ENCODE results near the gene PPL. TPM values are rescaled to one million over a fixed set of nuclear protein-coding genes. Genes with fewer than 3 reads are reported as not detected.

The PPL gene
- total and polyA plus RNA-seq, 2 of the 8 experiments (the other 6 are each of a cell fraction or from before 2014, with no cell fraction given) = 11.3 to 29.5 TPM

DNA sequence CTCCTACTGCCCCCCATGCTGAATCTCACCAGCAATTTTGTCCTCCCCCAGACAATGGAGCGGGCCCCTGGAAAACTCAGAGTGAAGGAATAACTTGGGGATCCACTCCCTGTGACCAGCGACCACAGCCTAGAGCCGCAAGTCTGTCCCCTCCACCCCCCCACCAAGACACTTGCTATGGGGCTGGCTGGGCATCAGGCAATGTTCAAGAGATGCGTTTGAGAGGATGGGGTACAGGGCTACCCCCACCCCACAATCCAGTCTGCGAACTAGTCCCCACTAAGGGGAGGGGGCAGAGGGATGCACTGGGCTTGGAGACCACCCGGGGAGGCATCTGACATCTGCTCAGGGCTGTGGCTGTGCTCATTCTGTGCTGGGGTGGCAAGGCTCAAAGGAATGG is 2.4 kb downstream of the PPL start (continued):
- TF ChIP-seq CHD7 (IDR thresholded peaks at IDR 0.05; ENCODE audit: insufficient replicate concordance, low read length) (no peak), PHF8 (conservative IDR thresholded peaks at IDR 0.05; ENCODE audit: low read depth, low read length) (no peak), TAF1 (IDR thresholded peaks at IDR 0.05; ENCODE audit: low read depth, low read length) (no peak), JUN (IDR thresholded peaks at IDR 0.05; ENCODE audit: low read depth, low read length) (no peak), CREB1 (IDR thresholded peaks at IDR 0.05) (no peak), TCF12 (IDR thresholded peaks at IDR 0.05; ENCODE audit: low read depth, low read length) (no peak), HDAC2 (IDR thresholded peaks at IDR 0.05; ENCODE audit: borderline replicate concordance in 1 of 2, low read depth in 2 of 2, low read length in 2 of 2) (no peak), CBX5 (IDR thresholded peaks at IDR 0.05; ENCODE audit: low read depth, low read length) (no peak), SUZ12 (IDR thresholded peaks at IDR 0.05; ENCODE audit: low read length) (no peak)
- TF ChIP-seq, protein P1, sequence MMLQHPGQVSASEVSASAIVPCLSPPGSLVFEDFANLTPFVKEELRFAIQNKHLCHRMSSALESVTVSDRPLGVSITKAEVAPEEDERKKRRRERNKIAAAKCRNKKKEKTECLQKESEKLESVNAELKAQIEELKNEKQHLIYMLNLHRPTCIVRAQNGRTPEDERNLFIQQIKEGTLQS (IDR thresholded peaks at IDR 0.05; ENCODE audit: insufficient read depth, low read depth, low read length) = no peak
- TF ChIP-seq, protein P2, sequence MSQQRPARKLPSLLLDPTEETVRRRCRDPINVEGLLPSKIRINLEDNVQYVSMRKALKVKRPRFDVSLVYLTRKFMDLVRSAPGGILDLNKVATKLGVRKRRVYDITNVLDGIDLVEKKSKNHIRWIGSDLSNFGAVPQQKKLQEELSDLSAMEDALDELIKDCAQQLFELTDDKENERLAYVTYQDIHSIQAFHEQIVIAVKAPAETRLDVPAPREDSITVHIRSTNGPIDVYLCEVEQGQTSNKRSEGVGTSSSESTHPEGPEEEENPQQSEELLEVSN (IDR thresholded peaks at IDR 0.05) = no peak

All from H1 (cell line).